ENCODE measurements around the gene PNRC2. TPM values are rescaled to one million over a fixed set of nuclear protein-coding genes. Genes with fewer than 3 reads are reported as not detected.

PNRC2 gene
- total and polyA plus RNA-seq, 10 of the 15 experiments (the other 5 are each of a cell fraction or from before 2014, with no cell fraction given) = 106 to 205 (median 163) TPM

- TF ChIP-seq BCL3 (IDR thresholded peaks at IDR 0.05; ENCODE audit: borderline replicate concordance, insufficient read depth, low read depth, low read length, poor library complexity, severe bottlenecking) = no peak
- no peak for TF ChIP-seq RAD51 (IDR thresholded peaks at IDR 0.05)
- TF ChIP-seq E4F1 (IDR thresholded peaks at IDR 0.05; ENCODE audit: borderline replicate concordance, partially characterized antibody) = no peak
- TF ChIP-seq KAT2A (conservative IDR thresholded peaks at IDR 0.05; ENCODE audit: control insufficient read depth, low read depth, low read length) = no peak
- TF ChIP-seq SMAD1 (IDR thresholded peaks at IDR 0.05; ENCODE audit: low read depth, partially characterized antibody) = no peak
These were observed 28.1 kb upstream of the PNRC2 start (continued) for GRCh38 chr1:23931491-23931880.

GRCh38 chr1:23936481-23937176, 23.0 kb upstream of the PNRC2 start:
- Histone ChIP-seq H3K9me3 (replicated peaks; ENCODE audit: control insufficient read depth, insufficient read depth, low read length) (no peaks in the 10 kb centered on the region), H3K27ac (ENCODE audit: control insufficient read depth, insufficient read depth) (no peak overlapping the region), H4K20me1 (ENCODE audit: control insufficient read depth, insufficient read depth) (no peaks in the 10 kb centered on the region), H3K27me3 (replicated peaks in 1 of 2; ENCODE audit: control insufficient read depth in 2 of 2, insufficient read depth in 2 of 2, low read length in 1 of 2) (no peaks in the 10 kb centered on the region), H3K9ac (ENCODE audit: control insufficient read depth, insufficient read depth, low read length) (no peak overlapping the region), H3K4me1 (ENCODE audit: control insufficient read depth, insufficient read depth, low read length) (peaks cover 6% of the 10 kb centered on the region; the same call in 1 of the 2 replicates), H3K79me2 (ENCODE audit: control insufficient read depth, insufficient read depth, low read length) (no peaks in the 10 kb centered on the region), H2AFZ (ENCODE audit: control insufficient read depth, low read depth, low read length) (no peak overlapping the region), H3K4me3 (no peak overlapping the region), H3K36me3 (ENCODE audit: control insufficient read depth in 2 of 2, insufficient read depth in 2 of 2, low read length in 1 of 2) (no peaks in the 10 kb centered on the region), H3K4me2 (ENCODE audit: control insufficient read depth, insufficient read depth) (no peak overlapping the region)
- BruUV-seq (replicated peaks) = no TSS peak
- no peak for DNase-seq (ENCODE audit: low read depth, low spot score)
- ChIA-PET POLR2A (no interaction called here), CTCF (interaction anchor here (0.7 to 0.9 kb wide), 2 partner anchors 14 to 214 kb away, joined by 3 to 4 read pairs; no protein-coding TSS in a partner anchor), RAD21 (ENCODE audit: unreplicated experiment) (interaction anchor here (0.6 kb wide), 1 partner anchor 52 kb away, joined by 3 read pairs; no protein-coding TSS in a partner anchor), SMC1A (ENCODE audit: uncharacterized antibody, unreplicated experiment) (interaction anchor here (1.2 kb wide), 1 partner anchor 165 kb away, joined by 5 read pairs; no protein-coding TSS in a partner anchor)
- TF ChIP-seq ZZZ3 (IDR thresholded peaks at IDR 0.05; ENCODE audit: control insufficient read depth, insufficient read length, low read depth) (no peak), REST (IDR thresholded peaks at IDR 0.05; ENCODE audit: low read depth, low read length) (peak; percentile 64; the same call in 1 of the 2 replicates)
- FAIRE-seq = no peak
- WGBS (ENCODE audit: insufficient coverage, insufficient replicate concordance, low lambda C conversion rate, missing lambda C conversion rate) = 82% methylated on average over 6 of the region's 6 CpGs
- intact Hi-C loops (cut with micrococcal nuclease; ENCODE audit: unreplicated experiment) (no loop called here), in situ Hi-C loops (cut with MboI) (no loop called here)
- no peak for ATAC-seq
